Measurements from ENCODE around the gene ECD. TPM values are rescaled to one million over a fixed set of nuclear protein-coding genes. Genes with fewer than 3 reads are reported as not detected.

Gene ECD
- total RNA-seq, 1 donor from 2014 or later = 27.8 TPM

GRCh38 chr10:73207883-73208282, 40.1 kb upstream of the ECD start:
- no peaks in the 10 kb centered on the region for H3K9me3 ChIP-seq
- no peaks in the 10 kb centered on the region for H3K4me1 ChIP-seq
- no peak overlapping the region for H3K4me3 ChIP-seq
- no peak for TF ChIP-seq CTCF (IDR thresholded peaks at IDR 0.05)
- DNase-seq (no peak), ATAC-seq (no peak)
- peaks cover 11% of the 10 kb centered on the region for H3K36me3 ChIP-seq
- H3K27me3 ChIP-seq = no peaks in the 10 kb centered on the region
- intact Hi-C loops (cut with DNase I) = no loop called here
- H3K27ac ChIP-seq = no peak overlapping the region

- Histone ChIP-seq H3K4me1 (no peaks in the 10 kb centered on the region), H3K36me3 (peaks cover 11% of the 10 kb centered on the region), H3K9me3 (no peaks in the 10 kb centered on the region), H3K4me3 (no peak overlapping the region), H3K27ac (no peak overlapping the region), H3K27me3 (no peaks in the 10 kb centered on the region)
- TF ChIP-seq CTCF (IDR thresholded peaks at IDR 0.05) = no peak
- intact Hi-C loops (cut with DNase I) = no loop called here
- DNase-seq (no peak), ATAC-seq (no peak)
Observed at GRCh38 chr10:73206385-73206784, 38.6 kb upstream of the ECD start.

GRCh38 chr10:73205890-73206289, 38.1 kb upstream of the ECD start:
- H3K36me3 ChIP-seq = peaks cover 11% of the 10 kb centered on the region
- no peaks in the 10 kb centered on the region for H3K4me1 ChIP-seq
- H3K9me3 ChIP-seq = no peaks in the 10 kb centered on the region
- H3K27me3 ChIP-seq = no peaks in the 10 kb centered on the region
- H3K27ac ChIP-seq = no peak overlapping the region
- no peak overlapping the region for H3K4me3 ChIP-seq
- intact Hi-C loops (cut with DNase I) = no loop called here
- TF ChIP-seq CTCF (IDR thresholded peaks at IDR 0.05) = no peak
- DNase-seq (no peak), ATAC-seq (peak; percentile 68)

- no peaks in the 10 kb centered on the region for H3K9me3 ChIP-seq
- H3K36me3 ChIP-seq = peaks cover 6% of the 10 kb centered on the region
- no peak overlapping the region for H3K4me3 ChIP-seq
- no peaks in the 10 kb centered on the region for H3K27me3 ChIP-seq
- no peak for DNase-seq
- peak; percentile 35 for ATAC-seq
- no peak for TF ChIP-seq CTCF (IDR thresholded peaks at IDR 0.05)
- intact Hi-C loops (cut with DNase I) = no loop called here
- no peaks in the 10 kb centered on the region for H3K4me1 ChIP-seq
- no peak overlapping the region for H3K27ac ChIP-seq
Observed at GRCh38 chr10:73205081-73205480, 37.3 kb upstream of the ECD start.

GRCh38 chr10:73190188-73190587, 22.4 kb upstream of the ECD start:
- no peaks in the 10 kb centered on the region for H3K4me1 ChIP-seq
- no peaks in the 10 kb centered on the region for H3K9me3 ChIP-seq
- intact Hi-C loops (cut with DNase I) = no loop called here
- H3K27me3 ChIP-seq = no peaks in the 10 kb centered on the region
- H3K4me3 ChIP-seq = no peak overlapping the region
- peaks cover 32% of the 10 kb centered on the region for H3K36me3 ChIP-seq
- H3K27ac ChIP-seq = no peak overlapping the region
- no peak for DNase-seq
- ATAC-seq = no peak
- no peak for TF ChIP-seq CTCF (IDR thresholded peaks at IDR 0.05)

GRCh38 chr10:73186266-73186665, 18.5 kb upstream of the ECD start:
- H3K36me3 ChIP-seq = peaks cover 27% of the 10 kb centered on the region
- DNase-seq (no peak), ATAC-seq (no peak)
- no peaks in the 10 kb centered on the region for H3K4me1 ChIP-seq
- no peak overlapping the region for H3K27ac ChIP-seq
- H3K27me3 ChIP-seq = no peaks in the 10 kb centered on the region
- no peak overlapping the region for H3K4me3 ChIP-seq
- no peaks in the 10 kb centered on the region for H3K9me3 ChIP-seq
- no peak for TF ChIP-seq CTCF (IDR thresholded peaks at IDR 0.05)
- intact Hi-C loops (cut with DNase I) = no loop called here

All from upper lobe of right lung (tissue), 1 donor.